ENCODE data around the gene GBE1.
A peak's percentile ranks its signal among the peaks of the same experiment; 100 is the strongest.

GBE1 gene

GRCh38 chr3:81462921-81463320 is 298.5 kb downstream of the GBE1 start:
- no peak for DNase-seq

- peak; percentile 2 for DNase-seq
These were observed 301.7 kb downstream of the GBE1 start for GRCh38 chr3:81459733-81460132.

GRCh38 chr3:81452418-81452817 is 309.0 kb downstream of the GBE1 start:
- no peak for DNase-seq

- no peak for DNase-seq
These were observed 309.8 kb downstream of the GBE1 start for GRCh38 chr3:81451611-81452010.

- no peak for DNase-seq
These were observed 310.3 kb downstream of the GBE1 start for GRCh38 chr3:81451140-81451539.

GRCh38 chr3:81446806-81447205 is 314.6 kb downstream of the GBE1 start:
- no peak for DNase-seq

- DNase-seq: no peak
These were observed 315.7 kb downstream of the GBE1 start for GRCh38 chr3:81445712-81446111.

GRCh38 chr3:81444817-81445460 is 316.5 kb downstream of the GBE1 start:
- no peak for DNase-seq

- DNase-seq: no peak
These were observed 317.5 kb downstream of the GBE1 start for GRCh38 chr3:81443958-81444357.

GRCh38 chr3:81443457-81443782 is 318.0 kb downstream of the GBE1 start:
- no peak for DNase-seq

- DNase-seq: no peak
These were observed 318.5 kb downstream of the GBE1 start for GRCh38 chr3:81442758-81443456.

GRCh38 chr3:81440661-81441060 is 320.8 kb downstream of the GBE1 start:
- no peak for DNase-seq
